H1 (cell line): ENCODE data around the gene BATF2.

ENCODE experiments used
- BRCA1 ChIP-seq: IDR thresholded peaks from 2 replicates; pipeline ENCODE4 v1.6.1; 2012; ENCODE audit warnings: low read depth, low read length, improper control_type of control experiment
- CBX5 ChIP-seq: fragments of 300-800, 300-1000 bp; sonication (generic); IDR thresholded peaks from 2 replicates; pipeline ENCODE4 v1.7.1; 2016; ENCODE audit warnings: antibody characterized with exemption, low read length, low read depth
- CTCF ChIP-seq, 3 experiments: IDR thresholded peaks; 1 replicate in 2 of 3; 2 replicates in 1 of 3; pipeline versions ENCODE4 v1.5.1 to v1.6.1; 2011; ENCODE audit warnings: low read length in 3 of 3, mild to moderate bottlenecking in 3 of 3, inconsistent platforms in 2 of 3, low read depth in 1 of 3, moderate library complexity in 1 of 3; ENCODE audit not compliant: insufficient read depth in 1 of 3; ENCODE audit errors: control extremely low read depth in 1 of 3
- EP300 ChIP-seq, 2 experiments: IDR thresholded peaks; 1 replicate in 1 of 2; 2 replicates in 1 of 2; pipeline ENCODE4 v1.6.1; 2011 to 2012; ENCODE audit warnings: low read depth in 2 of 2, low read length in 2 of 2, mild to moderate bottlenecking in 2 of 2, borderline replicate concordance in 1 of 2, inconsistent platforms in 1 of 2, moderate library complexity in 1 of 2
- EZH2 ChIP-seq: fragments of 200-600 bp; sonication (generic); IDR thresholded peaks from 2 replicates; pipeline ENCODE4 v1.7.1; 2012; ENCODE audit warnings: low read depth, mild to moderate bottlenecking, moderate library complexity, low read length, inconsistent platforms; ENCODE audit not compliant: severe bottlenecking
- FOSL1 ChIP-seq: IDR thresholded peaks from 2 replicates; pipeline ENCODE4 v1.6.1; 2011; ENCODE audit warnings: mild to moderate bottlenecking, low read depth, low read length, moderate library complexity; ENCODE audit not compliant: insufficient read depth
- POLR2A ChIP-seq, 2 experiments: IDR thresholded peaks; 1 replicate in 1 of 2; 2 replicates in 1 of 2; pipeline ENCODE4 v1.6.1; 2011; ENCODE audit warnings: low read depth in 2 of 2, low read length in 2 of 2, mild to moderate bottlenecking in 2 of 2; ENCODE audit errors: control extremely low read depth in 1 of 2
- POLR2AphosphoS5 ChIP-seq: IDR thresholded peaks from 2 replicates; pipeline ENCODE4 v1.6.1; 2011; ENCODE audit warnings: low read depth, low read length
- RNF2 ChIP-seq: fragments of 200-900, 300-1000 bp; sonication (generic); IDR thresholded peaks from 2 replicates; pipeline ENCODE4 v1.7.1; 2016; ENCODE audit warnings: borderline replicate concordance, low read depth, mild to moderate bottlenecking, antibody characterized with exemption, low read length; ENCODE audit not compliant: poor library complexity, severe bottlenecking; ENCODE audit errors: missing control alignments
- SIN3A ChIP-seq, 2 experiments: IDR thresholded peaks in 1 of 2; conservative IDR thresholded peaks in 1 of 2; 2 replicates each; pipeline ENCODE4 v1.6.1; 2011 to 2012; ENCODE audit warnings: low read length in 2 of 2, improper control_type of control experiment in 1 of 2, low read depth in 1 of 2, mild to moderate bottlenecking in 1 of 2
- SRF ChIP-seq: IDR thresholded peaks from 2 replicates; pipeline ENCODE4 v1.6.1; 2011; ENCODE audit warnings: mild to moderate bottlenecking, low read depth, low read length, moderate library complexity
- TF ChIP-seq, protein P1 (sequence below): IDR thresholded peaks from 2 replicates; pipeline ENCODE4 v1.6.1; 2011; ENCODE audit warnings: low read length, improper control_type of control experiment

GRCh38 chr11:64971421-64972233, 25.1 kb downstream of the BATF2 start, which contains the start of gene MAJIN:
- TF ChIP-seq CTCF (IDR thresholded peaks at IDR 0.05; ENCODE audit: control extremely low read depth in 1 of 3, insufficient read depth in 1 of 3, low read depth in 1 of 3, low read length in 3 of 3) (no peak), POLR2AphosphoS5 (no peak), SRF (no peak), CBX5 (no peak), RNF2 (peak; percentile 57), SIN3A (conservative IDR thresholded peaks at IDR 0.05 in 1 of 2, IDR thresholded peaks at IDR 0.05 in 1 of 2; ENCODE audit: low read depth in 1 of 2, low read length in 2 of 2) (no peak), EZH2 (no peak), BRCA1 (no peak), POLR2A (IDR thresholded peaks at IDR 0.05; ENCODE audit: control extremely low read depth in 1 of 2, low read depth in 2 of 2, low read length in 2 of 2) (no peak), FOSL1 (no peak), EP300 (IDR thresholded peaks at IDR 0.05; ENCODE audit: borderline replicate concordance in 1 of 2, low read depth in 2 of 2, low read length in 2 of 2) (no peak)
- TF ChIP-seq, protein P1, sequence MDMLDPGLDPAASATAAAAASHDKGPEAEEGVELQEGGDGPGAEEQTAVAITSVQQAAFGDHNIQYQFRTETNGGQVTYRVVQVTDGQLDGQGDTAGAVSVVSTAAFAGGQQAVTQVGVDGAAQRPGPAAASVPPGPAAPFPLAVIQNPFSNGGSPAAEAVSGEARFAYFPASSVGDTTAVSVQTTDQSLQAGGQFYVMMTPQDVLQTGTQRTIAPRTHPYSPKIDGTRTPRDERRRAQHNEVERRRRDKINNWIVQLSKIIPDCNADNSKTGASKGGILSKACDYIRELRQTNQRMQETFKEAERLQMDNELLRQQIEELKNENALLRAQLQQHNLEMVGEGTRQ: no peak
